ENCODE measurements around the gene NEK6.

The NEK6 gene

GRCh38 chr9:124282442-124283227, 24.9 kb downstream of the NEK6 start:
- DNase-seq (ENCODE audit: low read depth in 1 of 2, low spot score in 1 of 2) = no peak
- Histone ChIP-seq H3K4me3 (replicated peaks; ENCODE audit: insufficient read depth, low read length) (no peak overlapping the region), H3K27ac (replicated peaks) (peak overlapping the region; percentile 47)

GRCh38 chr9:124283228-124283814, 25.6 kb downstream of the NEK6 start:
- Histone ChIP-seq H3K27ac (replicated peaks) (peak overlapping the region; percentile 47), H3K4me3 (replicated peaks; ENCODE audit: insufficient read depth, low read length) (no peak overlapping the region), H3K27me3 (ENCODE audit: insufficient read depth, poor library complexity, severe bottlenecking) (no peaks in the 10 kb centered on the region)
- no peak for DNase-seq (ENCODE audit: low read depth in 1 of 2, low spot score in 1 of 2)
- no peak for TF ChIP-seq SPI1 (IDR thresholded peaks at IDR 0.05; ENCODE audit: borderline replicate concordance, low read depth)
- no peak for TF ChIP-seq POLR2AphosphoS5 (IDR thresholded peaks at IDR 0.05; ENCODE audit: low read depth)
- TF ChIP-seq, protein P1, sequence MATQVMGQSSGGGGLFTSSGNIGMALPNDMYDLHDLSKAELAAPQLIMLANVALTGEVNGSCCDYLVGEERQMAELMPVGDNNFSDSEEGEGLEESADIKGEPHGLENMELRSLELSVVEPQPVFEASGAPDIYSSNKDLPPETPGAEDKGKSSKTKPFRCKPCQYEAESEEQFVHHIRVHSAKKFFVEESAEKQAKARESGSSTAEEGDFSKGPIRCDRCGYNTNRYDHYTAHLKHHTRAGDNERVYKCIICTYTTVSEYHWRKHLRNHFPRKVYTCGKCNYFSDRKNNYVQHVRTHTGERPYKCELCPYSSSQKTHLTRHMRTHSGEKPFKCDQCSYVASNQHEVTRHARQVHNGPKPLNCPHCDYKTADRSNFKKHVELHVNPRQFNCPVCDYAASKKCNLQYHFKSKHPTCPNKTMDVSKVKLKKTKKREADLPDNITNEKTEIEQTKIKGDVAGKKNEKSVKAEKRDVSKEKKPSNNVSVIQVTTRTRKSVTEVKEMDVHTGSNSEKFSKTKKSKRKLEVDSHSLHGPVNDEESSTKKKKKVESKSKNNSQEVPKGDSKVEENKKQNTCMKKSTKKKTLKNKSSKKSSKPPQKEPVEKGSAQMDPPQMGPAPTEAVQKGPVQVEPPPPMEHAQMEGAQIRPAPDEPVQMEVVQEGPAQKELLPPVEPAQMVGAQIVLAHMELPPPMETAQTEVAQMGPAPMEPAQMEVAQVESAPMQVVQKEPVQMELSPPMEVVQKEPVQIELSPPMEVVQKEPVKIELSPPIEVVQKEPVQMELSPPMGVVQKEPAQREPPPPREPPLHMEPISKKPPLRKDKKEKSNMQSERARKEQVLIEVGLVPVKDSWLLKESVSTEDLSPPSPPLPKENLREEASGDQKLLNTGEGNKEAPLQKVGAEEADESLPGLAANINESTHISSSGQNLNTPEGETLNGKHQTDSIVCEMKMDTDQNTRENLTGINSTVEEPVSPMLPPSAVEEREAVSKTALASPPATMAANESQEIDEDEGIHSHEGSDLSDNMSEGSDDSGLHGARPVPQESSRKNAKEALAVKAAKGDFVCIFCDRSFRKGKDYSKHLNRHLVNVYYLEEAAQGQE (IDR thresholded peaks at IDR 0.05; ENCODE audit: insufficient replicate concordance, low read depth) = no peak
- no peak for TF ChIP-seq GABPA (IDR thresholded peaks at IDR 0.05; ENCODE audit: low read depth)
- TF ChIP-seq CTCF (IDR thresholded peaks at IDR 0.05; ENCODE audit: insufficient read depth, low read length) = no peak

More at GRCh38 chr9:124282442-124283227, 24.9 kb downstream of the NEK6 start:
- no peak for TF ChIP-seq GABPA (IDR thresholded peaks at IDR 0.05; ENCODE audit: low read depth)
- TF ChIP-seq POLR2AphosphoS5 (IDR thresholded peaks at IDR 0.05; ENCODE audit: low read depth) = no peak
- TF ChIP-seq SPI1 (IDR thresholded peaks at IDR 0.05; ENCODE audit: borderline replicate concordance, low read depth) = no peak
- TF ChIP-seq, protein P1 (IDR thresholded peaks at IDR 0.05; ENCODE audit: insufficient replicate concordance, low read depth) = no peak
- no peak for TF ChIP-seq CTCF (IDR thresholded peaks at IDR 0.05; ENCODE audit: insufficient read depth, low read length)
- H3K27me3 ChIP-seq (ENCODE audit: insufficient read depth, poor library complexity, severe bottlenecking) = no peaks in the 10 kb centered on the region

DNA sequence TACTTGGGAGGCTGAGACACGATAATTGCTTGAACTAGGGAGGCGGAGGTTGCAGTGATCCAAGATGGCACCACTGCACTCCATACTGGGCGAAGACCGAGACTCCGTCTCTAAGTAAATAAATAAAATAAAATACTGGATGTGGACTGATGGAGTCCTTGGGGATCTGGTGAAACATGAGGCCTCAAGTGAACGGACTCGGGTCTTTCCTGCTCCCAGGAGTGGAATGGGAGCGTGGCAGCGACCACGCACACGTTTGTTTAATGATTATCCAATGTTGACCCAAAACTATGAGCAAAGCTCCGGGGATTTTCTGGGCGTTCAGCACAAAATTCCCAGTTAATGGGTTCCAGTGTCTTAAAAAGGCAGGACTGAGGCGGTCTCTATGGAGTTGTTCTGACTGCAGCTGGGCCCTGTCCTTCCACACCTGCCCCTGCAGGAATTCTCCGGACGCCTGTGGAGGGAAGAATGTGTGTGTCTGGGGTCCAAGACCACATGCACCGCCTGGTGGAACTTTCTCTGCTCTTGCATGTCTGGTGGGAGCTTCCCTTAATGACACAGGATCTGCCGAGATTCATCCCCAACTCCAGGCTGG, 26.6 kb downstream of the NEK6 start:
- H3K27me3 ChIP-seq (ENCODE audit: insufficient read depth, poor library complexity, severe bottlenecking) = no peaks in the 10 kb centered on the region
- H3K4me3 ChIP-seq (replicated peaks; ENCODE audit: insufficient read depth, low read length) = no peak overlapping the region
- TF ChIP-seq SPI1 (IDR thresholded peaks at IDR 0.05; ENCODE audit: borderline replicate concordance, low read depth) = no peak
- TF ChIP-seq CTCF (IDR thresholded peaks at IDR 0.05; ENCODE audit: insufficient read depth, low read length) = no peak
- TF ChIP-seq, protein P1 (IDR thresholded peaks at IDR 0.05; ENCODE audit: insufficient replicate concordance, low read depth) = no peak
- TF ChIP-seq POLR2AphosphoS5 (IDR thresholded peaks at IDR 0.05; ENCODE audit: low read depth) = no peak
- TF ChIP-seq GABPA (IDR thresholded peaks at IDR 0.05; ENCODE audit: low read depth) = no peak
- H3K27ac ChIP-seq (replicated peaks) = peak overlapping the region; percentile 82
- no peak for DNase-seq (ENCODE audit: low read depth in 1 of 2, low spot score in 1 of 2)
